ENCODE data around the gene CALN1.

- TF ChIP-seq POLR2A (IDR thresholded peaks at IDR 0.05) = no peak
- TF ChIP-seq CTCF (IDR thresholded peaks at IDR 0.05) = no peak
Observed at GRCh38 chr7:72217151-72217550, 195.0 kb downstream of the CALN1 start.

Measured in heart left ventricle (tissue), 13 donors.